GM19324 (cell line): Measurements from ENCODE around the gene EXOC3.
"Not testable (repeated sequence)": the region's sequence is repeated elsewhere in the genome, so short reads cannot be mapped to it uniquely, and the experiment has no call there.

Experiments used
- ATAC-seq: cut with Tn5 transposase; IDR thresholded peaks from one replicate; pipeline ENCODE4 v1.9.1; 2021; ENCODE audit warnings: mild to moderate bottlenecking, moderate library complexity; ENCODE audit not compliant: unreplicated experiment, low FRiP score

Gene EXOC3

GRCh38 chr5:497871-498509 lies 55.0 kb downstream of the EXOC3 start:
- no peak for ATAC-seq

DNA sequence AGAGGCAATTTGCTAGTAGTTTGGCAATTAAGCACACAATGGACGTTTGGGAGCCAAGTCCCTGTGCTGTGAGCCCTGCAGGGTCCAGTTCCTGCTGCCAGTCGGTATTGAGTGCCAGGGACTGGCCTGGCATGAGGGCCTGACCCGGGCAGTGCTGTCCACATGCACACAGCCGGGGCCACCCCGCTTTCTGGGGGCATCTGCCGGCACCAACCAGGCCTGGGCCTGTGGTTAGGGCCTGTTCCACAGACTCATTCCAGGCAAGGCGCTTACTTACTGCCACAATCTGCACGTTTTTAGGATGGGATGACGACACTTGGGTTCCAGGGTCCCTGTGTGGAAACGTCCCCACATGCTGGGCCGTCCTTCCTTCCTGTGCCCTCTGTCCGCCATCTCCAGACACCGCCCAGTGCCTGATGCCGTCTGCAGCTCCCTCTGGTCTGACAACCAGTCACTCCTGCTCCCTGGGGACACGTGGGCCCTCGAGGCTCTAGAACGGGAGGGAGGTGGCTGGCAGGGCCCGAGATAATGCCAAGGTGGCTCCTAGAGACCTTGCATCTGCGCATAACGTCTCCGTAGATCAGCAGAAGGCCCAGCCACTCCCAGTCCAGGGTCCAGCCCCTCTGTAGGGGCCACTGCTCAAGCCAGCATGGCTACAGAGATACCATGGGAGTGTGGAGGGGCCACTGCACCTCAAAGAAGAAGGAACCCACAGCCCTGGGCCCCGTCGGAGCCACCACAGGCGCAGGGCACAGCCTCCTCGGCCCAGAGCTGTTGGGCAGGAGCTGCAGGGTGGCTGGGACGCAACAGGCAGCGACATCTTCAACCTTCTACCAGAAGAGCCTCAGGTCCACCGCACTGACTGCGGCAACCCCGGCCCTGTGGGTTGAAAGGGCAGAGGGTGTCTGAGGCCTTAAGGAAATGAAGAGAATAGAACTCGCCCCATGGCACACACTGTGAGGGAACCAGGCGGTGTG lies 56.5 kb downstream of the EXOC3 start:
- no peak for ATAC-seq

DNA sequence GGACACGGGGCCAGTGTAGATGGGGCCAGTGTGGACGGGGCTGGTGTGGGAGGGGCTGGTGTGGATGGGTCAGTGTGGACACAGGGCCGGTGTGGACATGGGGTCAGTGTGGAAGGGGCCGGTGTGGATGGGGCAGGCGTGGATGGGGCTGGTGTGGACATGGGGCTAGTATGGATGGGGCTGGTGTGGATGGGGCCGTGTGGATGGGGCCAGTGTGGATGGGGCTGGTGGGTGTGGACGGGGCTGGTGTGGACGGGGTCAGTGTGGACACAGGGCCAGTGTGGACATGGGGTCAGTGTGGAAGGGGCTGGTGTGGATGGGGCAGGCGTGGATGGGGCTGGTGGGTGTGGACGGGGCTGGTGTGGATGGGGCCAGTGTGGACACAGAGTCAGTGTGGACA lies 57.5 kb downstream of the EXOC3 start:
- no peak for ATAC-seq

DNA sequence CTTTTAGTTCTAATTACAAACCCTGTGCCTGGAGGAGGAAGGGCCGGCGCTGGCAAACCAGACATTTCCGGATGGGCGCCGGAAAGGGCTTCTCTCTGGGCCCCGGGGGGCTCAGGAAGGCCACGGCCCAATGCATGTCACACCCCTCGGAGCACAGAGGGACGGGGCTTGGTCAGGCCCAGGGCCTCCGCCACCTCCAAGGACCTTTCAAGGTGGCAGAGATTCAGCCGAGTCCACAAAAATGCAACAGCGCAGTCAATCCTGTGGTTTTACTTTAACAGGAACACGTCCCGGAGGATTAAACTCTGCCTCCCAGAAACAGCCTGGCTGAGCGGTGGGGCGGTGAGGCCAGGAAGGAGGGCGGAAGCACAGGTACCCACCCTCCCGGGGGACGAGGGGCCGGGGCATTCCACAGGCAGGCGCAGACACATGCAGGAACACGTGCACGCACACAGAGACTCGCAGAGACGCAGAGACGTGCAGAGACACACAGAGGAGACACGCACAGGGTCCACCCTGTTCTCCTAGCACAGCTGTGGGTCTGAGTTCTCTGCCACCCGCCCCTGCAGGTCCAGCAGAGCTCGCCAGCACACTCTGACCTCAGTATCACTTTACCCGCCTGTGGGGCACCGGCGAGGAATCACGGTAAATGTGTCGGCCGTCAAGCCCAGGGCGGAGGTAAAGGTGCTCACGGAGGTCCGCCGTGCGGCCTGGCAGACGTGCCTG lies 58.3 kb downstream of the EXOC3 start:
- no peak for ATAC-seq

DNA sequence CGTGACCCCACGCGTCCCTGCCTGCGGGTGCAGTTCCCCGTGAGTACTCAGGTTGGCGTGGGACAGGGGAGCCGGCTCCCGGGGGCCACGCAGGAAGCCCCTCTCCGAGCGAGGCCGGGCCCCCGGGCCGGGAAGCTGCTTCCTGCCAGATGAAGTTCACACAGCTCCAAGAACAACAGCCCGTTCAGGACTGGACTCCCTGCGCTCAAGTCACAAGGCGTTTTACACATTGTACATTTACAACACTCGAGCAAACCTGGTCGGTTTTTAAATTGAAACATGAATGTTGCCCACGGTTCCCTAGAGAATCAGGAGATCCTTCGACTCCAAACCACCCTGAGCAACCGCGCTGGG lies 58.8 kb downstream of the EXOC3 start:
- ATAC-seq: no peak

DNA sequence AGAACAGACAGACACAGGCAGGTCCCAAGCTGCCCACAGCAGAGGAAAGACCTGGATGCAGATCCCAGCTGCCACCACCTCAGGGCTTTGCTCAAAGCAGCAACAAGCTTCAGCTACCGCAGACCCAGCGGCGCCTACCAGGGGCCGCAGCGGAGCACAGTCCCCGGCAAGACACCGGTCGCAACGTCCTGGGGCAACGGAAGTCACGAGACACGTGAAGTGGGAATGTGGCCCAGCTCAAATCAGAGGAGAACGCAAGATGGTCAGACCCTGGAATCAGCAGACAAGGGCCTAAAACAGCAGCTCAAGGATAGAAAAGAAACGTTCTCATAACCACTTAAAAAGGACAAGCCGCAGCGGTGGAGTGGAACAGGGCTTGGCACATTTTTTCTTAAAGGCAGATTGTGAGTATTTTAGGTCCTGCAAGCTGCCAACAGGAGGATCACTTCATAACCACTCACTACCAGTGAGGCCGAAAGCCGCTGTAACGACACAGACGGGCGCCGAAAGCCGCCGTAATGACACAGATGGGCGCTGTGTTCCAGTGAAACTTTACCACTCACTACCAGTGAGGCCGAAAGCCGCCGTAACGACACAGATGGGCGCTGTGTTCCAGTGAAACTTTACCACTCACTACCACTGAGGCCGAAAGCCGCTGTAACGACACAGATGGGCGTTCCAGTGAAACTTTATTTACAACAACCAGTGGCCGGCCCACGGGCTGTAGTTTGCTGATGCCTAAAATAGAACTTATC lies 59.5 kb downstream of the EXOC3 start:
- no peak for ATAC-seq

DNA sequence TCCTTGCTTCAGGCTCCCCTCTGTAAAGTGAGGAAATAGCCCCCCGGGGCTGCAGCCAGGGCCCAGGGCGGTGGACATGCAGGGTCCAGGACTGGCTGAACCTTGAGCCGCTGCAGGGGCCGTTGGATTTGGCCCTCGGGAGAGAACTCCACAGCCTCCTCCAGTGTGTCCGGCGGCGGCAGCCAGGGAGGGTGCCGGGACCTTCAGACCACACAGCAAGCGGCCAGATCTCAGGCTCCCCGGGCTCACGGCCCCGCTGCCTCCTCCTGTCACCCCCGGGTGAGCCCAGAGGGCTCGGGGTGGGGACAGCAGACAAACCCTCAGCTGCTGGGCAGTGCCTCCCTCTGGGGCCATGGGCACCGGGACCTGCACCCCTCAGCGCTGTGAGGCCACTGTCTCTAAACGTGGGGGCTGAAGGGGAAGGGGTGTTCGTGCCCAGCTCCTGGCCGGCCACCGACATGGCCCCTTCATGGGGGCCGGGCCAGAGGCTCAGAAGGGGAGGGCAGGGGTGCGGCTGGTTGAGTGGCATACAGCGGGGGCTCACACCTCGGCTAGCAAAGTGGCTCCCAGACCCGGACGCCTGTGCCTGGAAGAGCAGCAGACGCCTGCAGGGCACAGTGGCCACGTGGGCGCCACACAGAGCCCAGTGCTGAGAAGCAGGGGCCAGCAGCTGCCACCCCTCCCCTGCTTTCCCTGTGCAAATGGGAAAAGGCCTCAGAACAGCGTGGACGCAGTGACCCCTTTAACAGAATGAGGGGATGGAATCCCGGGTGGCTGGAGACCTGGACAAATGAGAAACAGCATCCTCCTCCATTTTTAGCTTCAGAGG lies 61.6 kb downstream of the EXOC3 start:
- no peak for ATAC-seq

GRCh38 chr5:505951-506525 lies 63.1 kb downstream of the EXOC3 start:
- ATAC-seq: no peak

DNA sequence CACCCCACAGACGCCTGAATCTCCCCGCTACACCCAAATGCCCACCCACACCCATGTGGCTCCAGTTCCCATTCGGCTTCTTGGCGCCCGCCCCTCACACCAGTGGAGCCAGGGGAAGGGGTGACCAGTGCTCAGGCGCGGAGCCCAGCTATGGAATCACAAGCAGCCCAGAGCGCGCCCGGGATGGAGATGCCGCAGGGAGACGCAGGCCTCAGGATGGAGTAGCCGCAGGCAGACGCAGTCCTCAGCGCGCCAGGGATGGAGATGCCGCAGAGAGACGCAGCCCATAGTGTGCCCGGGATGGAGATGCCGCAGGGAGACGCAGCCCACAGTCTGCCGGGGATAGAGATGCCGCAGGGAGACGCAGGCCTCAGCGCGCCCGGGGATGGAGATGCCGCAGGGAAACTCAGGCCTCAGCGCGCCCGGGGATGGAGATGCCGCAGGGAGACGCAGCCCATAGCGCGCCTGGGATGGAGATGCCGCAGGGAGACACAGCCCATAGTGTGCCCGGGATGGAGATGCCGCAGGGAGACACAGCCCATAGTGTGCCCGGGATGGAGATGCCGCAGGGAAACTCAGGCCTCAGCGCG lies 65.1 kb downstream of the EXOC3 start:
- ATAC-seq: not testable (repeated sequence)

DNA sequence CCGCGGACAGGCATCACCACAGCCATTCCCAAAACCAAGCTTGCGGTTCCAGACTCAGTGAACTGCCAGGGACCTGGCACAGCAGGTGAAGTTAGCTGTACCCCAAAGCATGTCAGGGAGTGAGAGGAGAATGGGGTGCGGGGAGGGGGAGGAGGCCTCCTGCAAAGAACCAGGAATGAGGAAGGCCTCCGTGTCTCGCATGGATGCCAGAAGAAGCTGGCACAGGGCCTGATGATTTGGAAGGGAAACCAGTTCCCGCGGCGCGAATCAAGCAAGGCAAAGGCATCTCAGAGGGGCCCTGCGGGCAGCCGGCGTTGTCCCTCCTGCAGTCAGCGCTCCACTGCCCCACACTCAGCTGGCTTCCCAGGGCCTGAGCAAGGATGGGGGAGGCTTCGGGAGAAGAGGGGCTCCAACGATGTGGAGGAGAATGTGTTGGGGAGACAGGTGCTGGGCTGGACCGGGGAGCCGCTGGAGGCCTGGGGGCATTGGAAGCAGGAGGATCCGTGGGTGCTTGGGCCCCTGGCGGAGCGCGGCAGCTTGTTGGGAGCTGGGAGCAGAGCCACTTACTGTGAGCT lies 66.7 kb downstream of the EXOC3 start:
- no peak for ATAC-seq

- no peak for ATAC-seq
Observed at GRCh38 chr5:510521-510920, 67.5 kb downstream of the EXOC3 start.

DNA sequence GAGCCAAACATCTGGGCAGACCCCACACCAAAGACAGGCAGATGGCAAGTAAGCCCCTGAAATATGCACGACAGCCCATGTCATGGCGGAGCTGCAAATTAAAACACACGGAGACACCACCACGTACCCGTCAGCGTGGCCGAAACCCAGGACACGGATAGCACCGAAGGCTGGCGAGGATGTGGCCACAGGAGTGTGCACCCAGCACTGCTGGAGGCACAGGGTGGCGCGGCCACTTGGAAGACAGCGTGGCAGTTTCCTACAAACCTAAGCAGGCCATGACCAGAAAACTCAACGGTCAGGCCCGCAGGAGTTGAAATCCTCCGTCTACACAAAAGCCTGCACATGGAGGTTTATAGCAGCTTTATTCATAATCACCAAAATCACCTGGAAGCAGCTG lies 68.5 kb downstream of the EXOC3 start:
- no peak for ATAC-seq

DNA sequence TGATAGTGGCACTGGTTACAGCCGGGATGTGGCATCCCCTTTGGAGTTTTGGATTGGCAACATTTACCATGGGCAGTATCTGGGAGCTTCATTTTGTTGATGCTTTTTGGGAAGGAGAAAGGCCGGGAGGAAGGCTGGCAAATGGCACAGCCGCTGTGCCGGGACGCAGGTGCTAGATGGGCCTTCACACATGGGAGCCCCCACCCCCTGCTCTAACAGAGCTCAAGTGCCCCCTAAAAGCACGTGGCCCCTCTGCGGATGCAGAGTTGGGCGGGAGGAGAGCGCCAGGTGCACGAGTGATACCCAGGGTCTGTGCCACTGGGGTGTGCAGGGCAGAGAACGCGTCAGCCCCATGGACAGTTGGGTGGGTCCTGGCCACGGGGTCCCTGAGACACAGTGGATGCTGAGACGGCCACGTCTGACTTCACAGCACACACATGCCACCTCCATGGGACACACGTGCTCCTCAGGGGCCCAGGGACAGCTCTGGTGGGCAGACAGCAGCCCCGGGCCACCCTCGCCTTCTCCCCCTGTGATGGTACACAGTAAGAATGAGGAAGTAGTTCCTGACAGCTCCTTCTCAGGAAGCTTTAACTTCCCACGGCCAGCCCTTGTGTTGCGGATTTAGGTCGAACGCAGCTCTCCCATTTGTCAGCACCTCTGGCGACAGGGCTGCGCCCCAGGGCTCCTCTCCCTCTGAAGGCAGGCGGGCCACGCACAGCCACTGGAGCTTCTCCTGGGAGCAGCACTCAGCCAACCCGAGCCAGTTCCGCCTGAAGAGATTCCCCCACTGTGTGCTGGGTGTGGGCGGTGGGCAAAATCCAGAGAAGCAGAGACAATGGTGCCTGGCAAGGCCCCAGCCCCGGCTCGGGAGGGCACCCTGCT lies 70.5 kb downstream of the EXOC3 start:
- ATAC-seq: no peak

- ATAC-seq: no peak
Observed at GRCh38 chr5:514101-514485, 71.1 kb downstream of the EXOC3 start.

GRCh38 chr5:514673-515072 lies 71.7 kb downstream of the EXOC3 start:
- ATAC-seq: no peak

DNA sequence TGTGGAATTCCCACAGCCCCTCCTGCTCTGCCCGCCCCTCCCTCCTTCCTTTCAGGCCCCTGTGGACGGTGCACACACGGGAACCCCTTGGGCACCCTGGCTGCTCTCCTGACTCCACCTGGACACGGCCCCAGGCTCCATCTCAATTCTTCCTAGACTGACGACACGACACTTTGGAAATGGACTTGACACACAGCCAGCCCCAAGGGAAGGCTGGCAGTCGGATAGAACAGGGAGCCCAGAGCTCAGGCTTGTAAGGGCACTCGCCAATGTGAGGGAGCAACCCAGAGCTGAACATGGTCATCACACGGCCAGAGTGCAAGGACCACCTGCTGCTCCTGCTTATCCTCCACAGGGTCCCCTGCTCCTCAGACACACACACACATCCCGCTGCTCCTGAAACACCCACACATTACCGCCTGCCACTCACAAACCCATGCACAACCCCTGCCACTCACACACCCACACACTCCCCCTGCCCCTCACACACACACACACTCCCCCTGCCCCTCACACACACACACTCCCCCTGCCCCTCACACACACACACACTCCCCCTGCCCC lies 72.4 kb downstream of the EXOC3 start:
- ATAC-seq: no peak

GRCh38 chr5:516338-516925 lies 73.5 kb downstream of the EXOC3 start:
- ATAC-seq: no peak
